H9 (cell line): ENCODE results near the gene CENPA. TPM values are rescaled to one million over a fixed set of nuclear protein-coding genes. Genes with fewer than 3 reads are reported as not detected.

Source experiments
- DNase-seq: peaks from one replicate; pipeline ENCODE4 v3.0.0-alpha.2; 2017
- H2AFZ ChIP-seq: one replicate; pipeline ENCODE4 v1.6.1; 2013; ENCODE audit warnings: mild to moderate bottlenecking, low read length, control low read depth, moderate library complexity
- H2AK5ac ChIP-seq: 2 replicates; pipeline ENCODE4 v1.6.1; 2013; ENCODE audit warnings: low read length, control low read depth, mixed read lengths; ENCODE audit not compliant: insufficient read length
- H2BK120ac ChIP-seq: one replicate; pipeline ENCODE4 v1.6.1; 2013; ENCODE audit warnings: low read depth, mild to moderate bottlenecking, low read length, control low read depth, inconsistent platforms; ENCODE audit not compliant: poor library complexity, severe bottlenecking
- H2BK12ac ChIP-seq: 2 replicates; pipeline ENCODE4 v1.6.1; 2013; ENCODE audit warnings: low read length, control low read depth, mixed read lengths, low read depth; ENCODE audit not compliant: insufficient read length
- H2BK15ac ChIP-seq: 2 replicates; pipeline ENCODE4 v1.6.1; 2013; ENCODE audit warnings: low read depth, low read length, control low read depth
- H2BK20ac ChIP-seq: one replicate; pipeline ENCODE4 v1.6.1; 2013; ENCODE audit warnings: low read depth, mild to moderate bottlenecking, low read length, control low read depth, inconsistent platforms; ENCODE audit not compliant: poor library complexity, severe bottlenecking
- H2BK5ac ChIP-seq: 2 replicates; pipeline ENCODE4 v1.6.1; 2013; ENCODE audit warnings: low read length, control low read depth, mixed read lengths; ENCODE audit not compliant: insufficient read length
- H3K14ac ChIP-seq: 2 replicates; pipeline ENCODE4 v1.6.1; 2013; ENCODE audit warnings: low read length, control low read depth; ENCODE audit not compliant: insufficient read depth
- H3K18ac ChIP-seq: 2 replicates; pipeline ENCODE4 v1.6.1; 2013; ENCODE audit warnings: low read depth, mild to moderate bottlenecking, mixed read lengths, low read length, control low read depth; ENCODE audit not compliant: insufficient read length
- H3K23ac ChIP-seq: 2 replicates; pipeline ENCODE4 v1.6.1; 2013; ENCODE audit warnings: low read length, control low read depth, mixed read lengths, low read depth; ENCODE audit not compliant: insufficient read length
- H3K23me2 ChIP-seq: 2 replicates; pipeline ENCODE4 v1.6.1; 2013; ENCODE audit warnings: low read depth, mild to moderate bottlenecking, mixed read lengths, low read length, control low read depth; ENCODE audit not compliant: insufficient read length, poor library complexity, severe bottlenecking
- H3K27ac ChIP-seq: 2 replicates; pipeline ENCODE4 v1.5.1; 2013; ENCODE audit warnings: low read length, control low read depth, mixed read lengths, low read depth; ENCODE audit not compliant: insufficient read length
- H3K27me3 ChIP-seq: 2 replicates; pipeline ENCODE4 v1.6.1; 2013; ENCODE audit warnings: low read length, control low read depth, inconsistent platforms; ENCODE audit not compliant: insufficient read depth
- H3K4ac ChIP-seq: 2 replicates; pipeline ENCODE4 v1.6.1; 2013; ENCODE audit warnings: low read depth, mild to moderate bottlenecking, control low read depth, inconsistent platforms, low read length, moderate library complexity
- H3K4me1 ChIP-seq: 2 replicates; pipeline ENCODE4 v1.6.1; 2013; ENCODE audit warnings: low read length, control low read depth, inconsistent platforms; ENCODE audit not compliant: insufficient read depth
- H3K4me2 ChIP-seq: 2 replicates; pipeline ENCODE4 v1.6.1; 2013; ENCODE audit warnings: low read length, control low read depth, mixed read lengths; ENCODE audit not compliant: insufficient read length, insufficient read depth
- H3K56ac ChIP-seq: 2 replicates; pipeline ENCODE4 v1.6.1; 2013; ENCODE audit warnings: low read depth, mild to moderate bottlenecking, mixed read lengths, low read length, control low read depth; ENCODE audit not compliant: insufficient read length
- H3K79me1 ChIP-seq: 2 replicates; pipeline ENCODE4 v1.6.1; 2013; ENCODE audit warnings: low read depth, mild to moderate bottlenecking, moderate library complexity, low read length, control low read depth, inconsistent platforms; ENCODE audit not compliant: insufficient read depth, poor library complexity, severe bottlenecking
- H3K79me2 ChIP-seq: 2 replicates; pipeline ENCODE4 v1.6.1; 2013; ENCODE audit warnings: low read length, control low read depth, inconsistent platforms; ENCODE audit not compliant: insufficient read depth
- H3K9ac ChIP-seq: 2 replicates; pipeline ENCODE4 v1.6.1; 2013; ENCODE audit warnings: low read length, control low read depth, mixed read lengths; ENCODE audit not compliant: insufficient read length; ENCODE audit errors: extremely low read depth
- H3K9me3 ChIP-seq: one replicate; pipeline ENCODE4 v1.6.1; 2013; ENCODE audit warnings: low read depth, low read length, inconsistent platforms; ENCODE audit not compliant: control insufficient read depth
- H3T11ph ChIP-seq: one replicate; pipeline ENCODE4 v1.6.1; 2013; ENCODE audit warnings: mild to moderate bottlenecking, low read length, control low read depth, inconsistent platforms
- H4K20me1 ChIP-seq: one replicate; pipeline ENCODE4 v1.6.1; 2013; ENCODE audit not compliant: control insufficient read depth, insufficient read length, insufficient read depth
- H4K5ac ChIP-seq: 2 replicates; pipeline ENCODE4 v1.6.1; 2013; ENCODE audit warnings: low read depth, mild to moderate bottlenecking, mixed read lengths, low read length, control low read depth; ENCODE audit not compliant: insufficient read length
- H4K8ac ChIP-seq: replicated peaks from 2 replicates; pipeline ENCODE4 v1.6.1; 2013; ENCODE audit warnings: low read length, control low read depth, mixed read lengths, low read depth; ENCODE audit not compliant: insufficient read length
- H4K91ac ChIP-seq: 2 replicates; pipeline ENCODE4 v1.6.1; 2013; ENCODE audit warnings: low read depth, mild to moderate bottlenecking, moderate library complexity, mixed read lengths, low read length, control low read depth; ENCODE audit not compliant: insufficient read length
- H3K27ac Mint-ChIP-seq, 3 experiments: 2 replicates in 2 of 3; 3 replicates in 1 of 3; pipeline ENCODE4 v1.8.0; 2020 to 2021; ENCODE audit warnings: mixed read lengths in 3 of 3, mild to moderate bottlenecking in 1 of 3, moderate library complexity in 1 of 3
- H3K27me3 Mint-ChIP-seq: 2 replicates; pipeline ENCODE4 v1.8.0; 2021; ENCODE audit warnings: low read depth, mild to moderate bottlenecking, moderate library complexity, mixed read lengths
- H3K36me3 Mint-ChIP-seq, 3 experiments: 2 replicates in 2 of 3; 3 replicates in 1 of 3; pipeline ENCODE4 v1.8.0; 2020 to 2021; ENCODE audit warnings: low read depth in 3 of 3, mixed read lengths in 3 of 3; ENCODE audit not compliant: insufficient read depth in 1 of 3
- H3K4me1 Mint-ChIP-seq, 2 experiments: 2 replicates each; pipeline ENCODE4 v1.8.0; 2020; ENCODE audit warnings: mixed read lengths in 2 of 2
- H3K4me3 Mint-ChIP-seq, 2 experiments: 2 replicates in 1 of 2; 3 replicates in 1 of 2; pipeline ENCODE4 v1.8.0; 2020 to 2021; ENCODE audit warnings: mild to moderate bottlenecking in 2 of 2, mixed read lengths in 2 of 2, moderate library complexity in 1 of 2
- H3K9me3 Mint-ChIP-seq, 2 experiments: 2 replicates in 1 of 2; 3 replicates in 1 of 2; pipeline ENCODE4 v1.8.0; 2020; ENCODE audit warnings: mild to moderate bottlenecking in 2 of 2, mixed read lengths in 2 of 2, moderate library complexity in 1 of 2
- WGBS: extraction: QIAGEN DNeasy Blood & Tissue Kit; methylation state at CpG from one replicate; pipeline ENCODE4 v1.1.7; 2013; ENCODE audit warnings: missing lambda C conversion rate, low lambda C conversion rate, mixed read lengths; ENCODE audit not compliant: insufficient read length; ENCODE audit errors: extremely low coverage; 5-methylcytosine and 5-hydroxymethylcytosine counted together
- total RNA-seq: library from RNA; stranded (reverse); gene quantifications from 2 replicates; pipeline ENCODE4 v1.2.1, GENCODE V29; 2021
- TF ChIP-seq, protein P1 (sequence below): fragments of 200-600 bp; sonication (generic); conservative IDR thresholded peaks from 3 replicates; pipeline ENCODE4 v1.8.0; 2021; ENCODE audit warnings: antibody characterized with exemption, mild to moderate bottlenecking

The CENPA gene
- total RNA-seq, 1 experiment from 2014 or later, result 19.3 TPM

DNA sequence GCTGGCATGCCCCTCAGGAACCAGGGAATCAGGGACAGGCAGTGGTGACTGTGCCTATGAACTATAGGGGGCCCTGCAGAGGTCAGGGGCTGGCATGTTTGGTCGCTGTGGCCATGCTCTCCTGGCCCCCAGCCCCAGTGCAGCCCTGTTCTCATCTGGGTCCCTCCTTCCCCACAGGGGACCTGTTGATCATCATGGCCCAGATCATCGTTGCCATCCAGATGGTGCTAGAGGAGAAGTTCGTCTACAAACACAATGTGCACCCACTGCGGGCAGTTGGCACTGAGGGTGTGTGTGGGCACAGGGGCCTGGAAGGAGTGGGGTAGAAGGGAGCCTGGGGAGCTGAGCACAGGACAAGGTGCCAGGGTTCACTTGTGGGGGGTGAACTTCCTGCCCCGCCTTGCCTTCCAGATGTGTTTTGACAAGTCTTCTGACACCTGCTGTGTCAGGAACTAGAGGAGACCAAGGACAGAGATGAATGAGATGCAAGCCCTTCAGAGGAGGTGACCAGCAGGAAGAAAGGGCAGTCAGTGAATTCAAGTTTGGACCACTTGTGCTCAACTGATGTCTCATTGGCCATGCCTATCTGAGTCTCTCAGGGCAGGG, 9.6 kb upstream of the CENPA start:
- peaks cover 5 to 39% (median 11%) of the 10 kb centered on the region in 3 experiments; a peak in 6 of 7 replicates for H3K36me3 Mint-ChIP-seq
- TF ChIP-seq, protein P1, sequence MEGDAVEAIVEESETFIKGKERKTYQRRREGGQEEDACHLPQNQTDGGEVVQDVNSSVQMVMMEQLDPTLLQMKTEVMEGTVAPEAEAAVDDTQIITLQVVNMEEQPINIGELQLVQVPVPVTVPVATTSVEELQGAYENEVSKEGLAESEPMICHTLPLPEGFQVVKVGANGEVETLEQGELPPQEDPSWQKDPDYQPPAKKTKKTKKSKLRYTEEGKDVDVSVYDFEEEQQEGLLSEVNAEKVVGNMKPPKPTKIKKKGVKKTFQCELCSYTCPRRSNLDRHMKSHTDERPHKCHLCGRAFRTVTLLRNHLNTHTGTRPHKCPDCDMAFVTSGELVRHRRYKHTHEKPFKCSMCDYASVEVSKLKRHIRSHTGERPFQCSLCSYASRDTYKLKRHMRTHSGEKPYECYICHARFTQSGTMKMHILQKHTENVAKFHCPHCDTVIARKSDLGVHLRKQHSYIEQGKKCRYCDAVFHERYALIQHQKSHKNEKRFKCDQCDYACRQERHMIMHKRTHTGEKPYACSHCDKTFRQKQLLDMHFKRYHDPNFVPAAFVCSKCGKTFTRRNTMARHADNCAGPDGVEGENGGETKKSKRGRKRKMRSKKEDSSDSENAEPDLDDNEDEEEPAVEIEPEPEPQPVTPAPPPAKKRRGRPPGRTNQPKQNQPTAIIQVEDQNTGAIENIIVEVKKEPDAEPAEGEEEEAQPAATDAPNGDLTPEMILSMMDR, result no peak
- peak overlapping the region in 2 of 3 experiments; percentile 46 to 54; a peak in 3 of 7 replicates for H3K27ac Mint-ChIP-seq
- no peak overlapping the region; the same call in 1 of the 2 replicates for H3K14ac ChIP-seq
- H2AK5ac ChIP-seq, result no peak overlapping the region
- no peak overlapping the region for H3K4ac ChIP-seq
- no peaks in the 10 kb centered on the region for H3K27me3 ChIP-seq
- no peak overlapping the region for H3K27ac ChIP-seq
- H3K79me2 ChIP-seq, result no peaks in the 10 kb centered on the region
- H3K23ac ChIP-seq, result no peak overlapping the region
- no peaks in the 10 kb centered on the region for H3K27me3 Mint-ChIP-seq
- no peaks in the 10 kb centered on the region for H3K23me2 ChIP-seq
- H3K4me3 Mint-ChIP-seq, result no peak overlapping the region
- no CpG with 5 or more reads among the region's 5 CpGs for WGBS
- H2BK20ac ChIP-seq, result no peak overlapping the region
- H2AFZ ChIP-seq, result no peak overlapping the region
- H3K18ac ChIP-seq, result no peak overlapping the region
- H4K91ac ChIP-seq, result no peak overlapping the region
- no peak overlapping the region for H3T11ph ChIP-seq
- no peak overlapping the region for H3K56ac ChIP-seq
- H3K79me1 ChIP-seq, result no peaks in the 10 kb centered on the region
- no peak overlapping the region for H4K5ac ChIP-seq
- no peak overlapping the region for H3K4me2 ChIP-seq
- DNase-seq, result no peak
- no peak overlapping the region for H2BK5ac ChIP-seq
- H3K9me3 Mint-ChIP-seq, result no peaks in the 10 kb centered on the region
- H3K4me1 ChIP-seq, result no peaks in the 10 kb centered on the region
- H3K9me3 ChIP-seq, result no peaks in the 10 kb centered on the region
- no peak overlapping the region for H2BK120ac ChIP-seq
- no peak overlapping the region for H3K9ac ChIP-seq
- H3K4me1 Mint-ChIP-seq, result peaks cover 0 to 2% of the 10 kb centered on the region in 2 experiments; a peak in 1 of 4 replicates
- no peak overlapping the region for H2BK15ac ChIP-seq
- H4K8ac ChIP-seq, result no peak overlapping the region
- H4K20me1 ChIP-seq, result no peaks in the 10 kb centered on the region
- H2BK12ac ChIP-seq, result no peak overlapping the region
